ENCODE results near the gene MPRIP. TPM values are rescaled to one million over a fixed set of nuclear protein-coding genes. Genes with fewer than 3 reads are reported as not detected.

MPRIP gene
- total RNA-seq, 1 experiment from 2014 or later: 284 TPM

- CTCF ChIA-PET: interaction anchor here (0.6 kb wide), 1 partner anchor 25 kb away, joined by 3 read pairs; no protein-coding TSS in a partner anchor
These were observed 37.5 kb downstream of the MPRIP start for GRCh38 chr17:17079761-17080160.

DNA sequence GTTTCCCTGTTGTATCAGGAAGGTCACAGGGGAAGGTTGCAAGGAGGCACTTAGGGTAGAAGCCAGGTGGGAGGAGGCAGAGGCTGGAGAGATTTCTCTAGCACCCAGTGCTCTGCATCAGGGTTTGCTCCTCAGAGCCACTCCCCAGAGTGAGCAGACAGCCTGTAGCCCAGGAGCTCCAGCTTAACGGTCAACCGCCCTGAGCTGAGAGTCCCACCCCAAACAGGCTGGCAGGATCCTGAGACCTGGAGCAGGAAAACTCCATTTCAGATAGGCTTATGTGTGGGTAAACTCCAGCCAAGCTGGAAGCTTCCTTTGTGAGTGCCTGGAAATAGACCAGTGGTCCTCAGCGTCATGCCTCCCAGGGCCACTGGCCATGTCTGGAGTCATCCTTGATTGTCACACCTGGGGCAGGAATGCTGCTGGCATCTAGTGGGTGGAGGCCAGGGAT is 37.9 kb downstream of the MPRIP start:
- no peak for DNase-seq
- Histone ChIP-seq H3K9me3 (no peaks in the 10 kb centered on the region), H3K36me3 (ENCODE audit: control insufficient read depth, insufficient read depth, low read length) (peaks cover 7% of the 10 kb centered on the region), H3K27me3 (replicated peaks; ENCODE audit: control insufficient read depth, insufficient read depth, low read length) (no peaks in the 10 kb centered on the region), H3K4me1 (peaks cover 40% of the 10 kb centered on the region), H3K4me3 (ENCODE audit: low read depth, low read length) (no peak overlapping the region)
- Mint-ChIP-seq H3K9me3 (ENCODE audit: unreplicated experiment) (no peaks in the 10 kb centered on the region), H3K4me3 (ENCODE audit: unreplicated experiment) (no peak overlapping the region), H3K36me3 (ENCODE audit: insufficient read depth, unreplicated experiment) (peaks cover 70% of the 10 kb centered on the region), H3K4me1 (ENCODE audit: low read depth, unreplicated experiment) (peaks cover 47% of the 10 kb centered on the region), H3K27me3 (ENCODE audit: insufficient read depth, unreplicated experiment) (no peaks in the 10 kb centered on the region), H3K27ac (ENCODE audit: unreplicated experiment) (peak overlapping the region; percentile 74)
- BruUV-seq (replicated peaks): no TSS peak
- TF ChIP-seq, protein P1, sequence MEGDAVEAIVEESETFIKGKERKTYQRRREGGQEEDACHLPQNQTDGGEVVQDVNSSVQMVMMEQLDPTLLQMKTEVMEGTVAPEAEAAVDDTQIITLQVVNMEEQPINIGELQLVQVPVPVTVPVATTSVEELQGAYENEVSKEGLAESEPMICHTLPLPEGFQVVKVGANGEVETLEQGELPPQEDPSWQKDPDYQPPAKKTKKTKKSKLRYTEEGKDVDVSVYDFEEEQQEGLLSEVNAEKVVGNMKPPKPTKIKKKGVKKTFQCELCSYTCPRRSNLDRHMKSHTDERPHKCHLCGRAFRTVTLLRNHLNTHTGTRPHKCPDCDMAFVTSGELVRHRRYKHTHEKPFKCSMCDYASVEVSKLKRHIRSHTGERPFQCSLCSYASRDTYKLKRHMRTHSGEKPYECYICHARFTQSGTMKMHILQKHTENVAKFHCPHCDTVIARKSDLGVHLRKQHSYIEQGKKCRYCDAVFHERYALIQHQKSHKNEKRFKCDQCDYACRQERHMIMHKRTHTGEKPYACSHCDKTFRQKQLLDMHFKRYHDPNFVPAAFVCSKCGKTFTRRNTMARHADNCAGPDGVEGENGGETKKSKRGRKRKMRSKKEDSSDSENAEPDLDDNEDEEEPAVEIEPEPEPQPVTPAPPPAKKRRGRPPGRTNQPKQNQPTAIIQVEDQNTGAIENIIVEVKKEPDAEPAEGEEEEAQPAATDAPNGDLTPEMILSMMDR (IDR thresholded peaks at IDR 0.05; ENCODE audit: insufficient read depth in 1 of 2, low read depth in 1 of 2, low read length in 1 of 2, severe bottlenecking in 1 of 2, unreplicated experiment in 1 of 2): no peak
- CTCF ChIA-PET: no interaction called here
- POLR2A ChIA-PET: interaction anchor here (1.1 kb wide), 1 partner anchor 52 kb away, joined by 3 read pairs; no protein-coding TSS in a partner anchor
- intact Hi-C loops (cut with micrococcal nuclease; ENCODE audit: unreplicated experiment): no loop called here

More at GRCh38 chr17:17079761-17080160, 37.5 kb downstream of the MPRIP start:
- no peak overlapping the region for H3K4me3 ChIP-seq (ENCODE audit: low read depth, low read length)
- peaks cover 73% of the 10 kb centered on the region for H3K36me3 Mint-ChIP-seq (ENCODE audit: insufficient read depth, unreplicated experiment)
- POLR2A ChIA-PET: interaction anchor here (1.1 kb wide), 1 partner anchor 52 kb away, joined by 3 read pairs; no protein-coding TSS in a partner anchor
- peak overlapping the region; percentile 74 for H3K27ac Mint-ChIP-seq (ENCODE audit: unreplicated experiment)
- no peak overlapping the region for H3K4me3 Mint-ChIP-seq (ENCODE audit: unreplicated experiment)
- peaks cover 7% of the 10 kb centered on the region for H3K36me3 ChIP-seq (ENCODE audit: control insufficient read depth, insufficient read depth, low read length)
- intact Hi-C loops (cut with micrococcal nuclease; ENCODE audit: unreplicated experiment): loop anchor here (1.0 to 2.0 kb wide), 2 partner anchors 23 to 77 kb away; no protein-coding TSS in a partner anchor
- BruUV-seq (replicated peaks): no TSS peak
- H3K27me3 ChIP-seq (replicated peaks; ENCODE audit: control insufficient read depth, insufficient read depth, low read length): no peaks in the 10 kb centered on the region
- H3K4me1 Mint-ChIP-seq (ENCODE audit: low read depth, unreplicated experiment): peaks cover 48% of the 10 kb centered on the region
- TF ChIP-seq, protein P1 (IDR thresholded peaks at IDR 0.05; ENCODE audit: insufficient read depth in 1 of 2, low read depth in 1 of 2, low read length in 1 of 2, severe bottlenecking in 1 of 2, unreplicated experiment in 1 of 2): no peak
- H3K4me1 ChIP-seq: peaks cover 40% of the 10 kb centered on the region
- DNase-seq: no peak
- no peaks in the 10 kb centered on the region for H3K9me3 ChIP-seq
- no peaks in the 10 kb centered on the region for H3K27me3 Mint-ChIP-seq (ENCODE audit: insufficient read depth, unreplicated experiment)
- H3K9me3 Mint-ChIP-seq (ENCODE audit: unreplicated experiment): no peaks in the 10 kb centered on the region

DNA sequence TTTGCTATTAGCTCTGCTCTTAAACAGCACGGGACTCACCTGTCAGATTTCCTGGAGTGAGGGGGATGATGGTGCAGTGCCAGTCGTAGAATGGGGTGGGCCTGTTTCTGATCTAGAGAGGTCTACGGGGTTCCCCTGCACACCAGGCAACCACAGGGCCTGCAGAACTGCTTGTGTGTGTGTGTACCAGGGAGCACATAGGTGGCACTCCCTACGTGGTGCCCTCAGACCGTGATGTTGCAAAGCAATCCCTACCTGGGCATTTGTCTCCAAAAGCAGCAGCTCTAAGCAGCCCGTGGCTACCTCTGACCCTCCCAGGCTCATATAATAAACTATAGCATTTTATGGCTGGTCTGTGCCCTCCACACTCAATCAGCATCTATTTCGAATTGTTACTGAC is 38.5 kb downstream of the MPRIP start:
- Mint-ChIP-seq H3K27me3 (ENCODE audit: insufficient read depth, unreplicated experiment) (no peaks in the 10 kb centered on the region), H3K36me3 (ENCODE audit: insufficient read depth, unreplicated experiment) (peaks cover 64% of the 10 kb centered on the region), H3K4me1 (ENCODE audit: low read depth, unreplicated experiment) (peaks cover 47% of the 10 kb centered on the region), H3K4me3 (ENCODE audit: unreplicated experiment) (no peak overlapping the region), H3K27ac (ENCODE audit: unreplicated experiment) (peak overlapping the region; percentile 65), H3K9me3 (ENCODE audit: unreplicated experiment) (no peaks in the 10 kb centered on the region)
- peaks cover 7% of the 10 kb centered on the region for H3K36me3 ChIP-seq (ENCODE audit: control insufficient read depth, insufficient read depth, low read length)
- H3K4me3 ChIP-seq (ENCODE audit: low read depth, low read length): no peak overlapping the region
- DNase-seq: no peak
- BruUV-seq (replicated peaks): no TSS peak
- POLR2A ChIA-PET: no interaction called here
- H3K4me1 ChIP-seq: peaks cover 40% of the 10 kb centered on the region
- TF ChIP-seq, protein P1 (IDR thresholded peaks at IDR 0.05; ENCODE audit: insufficient read depth in 1 of 2, low read depth in 1 of 2, low read length in 1 of 2, severe bottlenecking in 1 of 2, unreplicated experiment in 1 of 2): no peak
- intact Hi-C loops (cut with micrococcal nuclease; ENCODE audit: unreplicated experiment): no loop called here
- CTCF ChIA-PET: no interaction called here
- no peaks in the 10 kb centered on the region for H3K9me3 ChIP-seq
- no peaks in the 10 kb centered on the region for H3K27me3 ChIP-seq (replicated peaks; ENCODE audit: control insufficient read depth, insufficient read depth, low read length)
